Measurements from ENCODE around the gene FAT1.

Gene FAT1

GRCh38 chr4:186717556-186717955 lies 6.1 kb downstream of the FAT1 start:
- DNase-seq (ENCODE audit: extremely low spot score): no peak
- ChIA-PET CTCF (interaction anchor here (0.7 kb wide), 1 partner anchor 50 kb away, joined by 3 read pairs; no protein-coding TSS in a partner anchor), POLR2A (no interaction called here)
- no peak for TF ChIP-seq ARNT (IDR thresholded peaks at IDR 0.05)
- TF ChIP-seq ZNF384 (IDR thresholded peaks at IDR 0.05): no peak
- TF ChIP-seq L3MBTL2 (conservative IDR thresholded peaks at IDR 0.05): no peak
- no peak for TF ChIP-seq HDGF (IDR thresholded peaks at IDR 0.05; ENCODE audit: borderline replicate concordance)
- TF ChIP-seq FOXM1 (IDR thresholded peaks at IDR 0.05; ENCODE audit: borderline replicate concordance): no peak
- TF ChIP-seq TARDBP (IDR thresholded peaks at IDR 0.05): no peak
- no peak for TF ChIP-seq SUZ12 (IDR thresholded peaks at IDR 0.05)
- no peak for TF ChIP-seq NFRKB (IDR thresholded peaks at IDR 0.05)
- no peak for TF ChIP-seq CTBP1 (IDR thresholded peaks at IDR 0.05; ENCODE audit: borderline replicate concordance)
- TF ChIP-seq ELF4 (IDR thresholded peaks at IDR 0.05): no peak
- no peak for TF ChIP-seq FOXK2 (IDR thresholded peaks at IDR 0.05)
- no peak for TF ChIP-seq SP1 (IDR thresholded peaks at IDR 0.05)
- TF ChIP-seq PKNOX1 (IDR thresholded peaks at IDR 0.05): no peak
- TF ChIP-seq FOXA1 (IDR thresholded peaks at IDR 0.05): no peak

DNA sequence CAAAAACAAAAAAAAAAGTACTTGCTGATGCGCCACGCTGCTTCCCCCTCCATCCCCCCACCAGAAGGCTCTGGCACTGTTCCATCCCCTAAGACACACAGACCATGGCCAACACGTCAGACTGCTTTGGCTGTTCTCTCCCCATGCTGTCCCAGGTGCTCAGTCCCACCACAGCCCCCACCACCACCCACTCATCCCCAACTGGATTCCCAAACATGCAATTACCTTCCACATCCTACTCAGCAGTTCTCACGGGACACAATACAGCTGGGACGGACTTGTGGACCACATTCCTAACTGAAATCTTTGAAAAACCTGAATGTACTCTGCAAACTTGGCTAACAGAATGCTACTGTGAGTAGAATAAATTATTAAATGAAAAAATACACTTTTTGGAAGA lies 8.6 kb downstream of the FAT1 start:
- DNase-seq (ENCODE audit: extremely low spot score): no peak
- TF ChIP-seq ZNF384 (IDR thresholded peaks at IDR 0.05) (no peak), ARNT (IDR thresholded peaks at IDR 0.05) (no peak), HDGF (IDR thresholded peaks at IDR 0.05; ENCODE audit: borderline replicate concordance) (no peak), SUZ12 (IDR thresholded peaks at IDR 0.05) (no peak), BHLHE40 (IDR thresholded peaks at IDR 0.05; ENCODE audit: borderline replicate concordance) (no peak), CTBP1 (IDR thresholded peaks at IDR 0.05; ENCODE audit: borderline replicate concordance) (no peak), FOXA1 (IDR thresholded peaks at IDR 0.05) (no peak), SP1 (IDR thresholded peaks at IDR 0.05) (no peak), LEF1 (IDR thresholded peaks at IDR 0.05; ENCODE audit: borderline replicate concordance) (no peak), FOXM1 (IDR thresholded peaks at IDR 0.05; ENCODE audit: borderline replicate concordance) (no peak), TARDBP (IDR thresholded peaks at IDR 0.05) (no peak), L3MBTL2 (conservative IDR thresholded peaks at IDR 0.05) (no peak), ELF4 (IDR thresholded peaks at IDR 0.05) (no peak), NFRKB (IDR thresholded peaks at IDR 0.05) (no peak), PKNOX1 (IDR thresholded peaks at IDR 0.05) (no peak), FOXK2 (IDR thresholded peaks at IDR 0.05) (no peak)
- CTCF ChIA-PET: no interaction called here
- POLR2A ChIA-PET: no interaction called here

- DNase-seq (ENCODE audit: extremely low spot score): no peak
- POLR2A ChIA-PET: no interaction called here
- TF ChIP-seq NFRKB (IDR thresholded peaks at IDR 0.05) (no peak), PKNOX1 (IDR thresholded peaks at IDR 0.05) (no peak), CTBP1 (IDR thresholded peaks at IDR 0.05; ENCODE audit: borderline replicate concordance) (no peak), ARNT (IDR thresholded peaks at IDR 0.05) (no peak), SP1 (IDR thresholded peaks at IDR 0.05) (no peak), FOXA1 (IDR thresholded peaks at IDR 0.05) (no peak), BHLHE40 (IDR thresholded peaks at IDR 0.05; ENCODE audit: borderline replicate concordance) (no peak), LEF1 (IDR thresholded peaks at IDR 0.05; ENCODE audit: borderline replicate concordance) (no peak), L3MBTL2 (conservative IDR thresholded peaks at IDR 0.05) (no peak), FOXM1 (IDR thresholded peaks at IDR 0.05; ENCODE audit: borderline replicate concordance) (no peak), SUZ12 (IDR thresholded peaks at IDR 0.05) (no peak), ELF4 (IDR thresholded peaks at IDR 0.05) (no peak), ZNF384 (IDR thresholded peaks at IDR 0.05) (no peak), FOXK2 (IDR thresholded peaks at IDR 0.05) (no peak)
- CTCF ChIA-PET: no interaction called here
These were observed 9.5 kb downstream of the FAT1 start for GRCh38 chr4:186714006-186714675.

DNA sequence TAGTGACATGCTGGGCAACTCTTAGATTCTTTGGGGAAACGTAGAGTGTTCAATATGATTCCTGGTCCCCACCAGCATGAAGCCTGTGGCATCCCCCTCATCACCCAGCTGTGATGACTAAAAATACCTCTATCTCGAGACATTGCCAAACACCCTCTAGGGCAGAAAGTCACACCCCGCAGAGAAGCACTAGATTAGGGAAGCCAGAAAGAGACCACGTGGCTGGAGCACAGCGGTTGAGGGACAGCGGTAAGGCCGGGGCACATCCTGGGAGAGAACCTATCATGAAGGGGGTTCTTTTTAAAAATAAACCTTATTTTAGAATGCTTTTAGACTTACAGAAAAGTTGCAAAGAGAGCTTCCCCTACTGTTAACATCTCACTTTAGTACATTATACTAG lies 11.0 kb downstream of the FAT1 start:
- TF ChIP-seq L3MBTL2 (conservative IDR thresholded peaks at IDR 0.05): no peak
- POLR2A ChIA-PET: no interaction called here
- CTCF ChIA-PET: no interaction called here
- no peak for DNase-seq (ENCODE audit: extremely low spot score)

DNA sequence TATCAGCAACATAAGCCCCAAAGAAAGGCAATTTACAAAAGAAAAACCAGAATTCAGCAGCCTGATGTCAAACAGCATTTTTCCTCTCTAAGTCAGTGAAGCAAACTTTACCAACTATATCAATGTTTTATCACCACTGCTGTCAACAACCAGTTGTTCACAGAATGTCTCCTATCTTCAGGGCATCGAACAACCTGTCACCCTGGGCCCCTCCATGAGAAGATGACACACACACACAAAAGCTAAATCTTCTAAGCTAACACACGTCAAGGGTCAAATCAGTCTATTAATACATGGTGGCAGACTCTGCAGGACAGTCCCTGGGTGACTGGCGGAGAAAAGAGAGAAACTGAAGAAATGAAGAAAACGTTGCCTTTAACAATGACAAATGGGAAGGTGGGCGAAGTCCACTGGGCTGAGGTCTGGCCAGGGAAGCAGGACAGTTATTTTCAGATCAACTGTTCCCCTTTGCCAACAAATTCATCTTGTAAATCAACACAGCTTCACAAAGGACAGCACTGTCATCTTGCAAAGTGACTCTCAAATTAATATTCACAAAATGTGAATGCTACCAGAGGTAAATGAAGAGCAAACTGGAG lies 13.0 kb downstream of the FAT1 start:
- ChIA-PET POLR2A (no interaction called here), CTCF (interaction anchor here (0.8 to 1.3 kb wide), 2 partner anchors 9 to 15 kb away, joined by 3 read pairs; no protein-coding TSS in a partner anchor)

More for the DNA sequence above, 13.0 kb downstream of the FAT1 start:
- TF ChIP-seq BHLHE40 (IDR thresholded peaks at IDR 0.05; ENCODE audit: borderline replicate concordance) (no peak), FOXK2 (IDR thresholded peaks at IDR 0.05) (no peak), TARDBP (IDR thresholded peaks at IDR 0.05) (no peak), NFRKB (IDR thresholded peaks at IDR 0.05) (no peak), ZNF384 (IDR thresholded peaks at IDR 0.05) (no peak), LEF1 (IDR thresholded peaks at IDR 0.05; ENCODE audit: borderline replicate concordance) (no peak), SUZ12 (IDR thresholded peaks at IDR 0.05) (no peak), SP1 (IDR thresholded peaks at IDR 0.05) (no peak), ELF4 (IDR thresholded peaks at IDR 0.05) (no peak), PKNOX1 (IDR thresholded peaks at IDR 0.05) (no peak), ARNT (IDR thresholded peaks at IDR 0.05) (no peak)
- DNase-seq (ENCODE audit: extremely low spot score): no peak
